Liver (tissue), 9 donors: ENCODE measurements around the gene CWH43. TPM values are rescaled to one million over a fixed set of nuclear protein-coding genes. Genes with fewer than 3 reads are reported as not detected.

Experiments
- DNase-seq: peaks from one replicate; pipeline ENCODE4 v3.0.0-alpha.2; 2017; ENCODE audit warnings: low spot score
- H3K27ac ChIP-seq, 2 donors: one replicate each; pipeline ENCODE4 v1.7.0; 2013; ENCODE audit warnings: inconsistent platforms in 2 of 2, low read length in 2 of 2, control low read depth in 1 of 2, low read depth in 1 of 2, mild to moderate bottlenecking in 1 of 2
- H3K27me3 ChIP-seq, 4 donors: one replicate each; pipeline versions ENCODE4 v1.6.1 to v1.7.0; 2013; ENCODE audit warnings: low read length in 3 of 4, inconsistent platforms in 1 of 4, mild to moderate bottlenecking in 1 of 4, moderate library complexity in 1 of 4; ENCODE audit not compliant: control insufficient read depth in 4 of 4, insufficient read depth in 4 of 4
- H3K36me3 ChIP-seq, 4 donors: one replicate each; pipeline versions ENCODE4 v1.6.1 to v1.7.0; 2013; ENCODE audit warnings: low read length in 3 of 4, mild to moderate bottlenecking in 3 of 4, low read depth in 1 of 4, moderate library complexity in 1 of 4; ENCODE audit not compliant: control insufficient read depth in 4 of 4, insufficient read depth in 3 of 4
- H3K4me1 ChIP-seq, 4 donors: one replicate each; pipeline versions ENCODE4 v1.6.1 to v1.7.0; 2013; ENCODE audit warnings: low read length in 3 of 4, mild to moderate bottlenecking in 3 of 4, moderate library complexity in 1 of 4; ENCODE audit not compliant: control insufficient read depth in 4 of 4, insufficient read depth in 4 of 4
- H3K4me3 ChIP-seq, 3 donors: one replicate each; pipeline versions ENCODE4 v1.6.1 to v1.7.0; 2013; ENCODE audit warnings: low read length in 3 of 3, control low read depth in 1 of 3, low read depth in 1 of 3, mild to moderate bottlenecking in 1 of 3
- H3K9ac ChIP-seq, 2 donors: one replicate each; pipeline ENCODE4 v1.7.0; 2013; ENCODE audit warnings: low read length in 2 of 2, mild to moderate bottlenecking in 2 of 2, moderate library complexity in 2 of 2, control low read depth in 1 of 2, low read depth in 1 of 2
- H3K9me3 ChIP-seq, 4 donors: one replicate each; pipeline versions ENCODE4 v1.6.1 to v1.7.0; 2013; ENCODE audit warnings: low read length in 3 of 4; ENCODE audit not compliant: control insufficient read depth in 4 of 4
- ATF3 ChIP-seq: IDR thresholded peaks from 2 replicates; pipeline ENCODE4 v1.6.1; 2016; ENCODE audit warnings: antibody characterized with exemption
- CTCF ChIP-seq: fragments of 150-350 bp; IDR thresholded peaks from 2 replicates; pipeline ENCODE4 v1.5.1; 2017; ENCODE audit warnings: improper control_type of control experiment, low read depth, low read length; ENCODE audit not compliant: missing input control
- EGR1 ChIP-seq, 2 donors: IDR thresholded peaks; 2 replicates each; pipeline ENCODE4 v1.6.1; 2016 to 2018; ENCODE audit warnings: antibody characterized with exemption in 2 of 2, low read depth in 2 of 2
- FOXA1 ChIP-seq: IDR thresholded peaks from 2 replicates; pipeline ENCODE4 v1.6.1; 2016; ENCODE audit warnings: antibody characterized with exemption
- FOXA2 ChIP-seq: IDR thresholded peaks from 2 replicates; pipeline ENCODE4 v1.6.1; 2016; ENCODE audit warnings: antibody characterized with exemption
- GABPA ChIP-seq, 2 donors: IDR thresholded peaks in 1 of 2; conservative IDR thresholded peaks in 1 of 2; 2 replicates each; pipeline ENCODE4 v1.6.1; 2016; ENCODE audit warnings: antibody characterized with exemption in 2 of 2, mild to moderate bottlenecking in 1 of 2, moderate library complexity in 1 of 2
- HNF4A ChIP-seq, 2 donors: conservative IDR thresholded peaks; 2 replicates each; pipeline ENCODE4 v1.6.1; 2016; ENCODE audit warnings: antibody characterized with exemption in 2 of 2, mild to moderate bottlenecking in 2 of 2
- HNF4G ChIP-seq: IDR thresholded peaks from 2 replicates; pipeline ENCODE4 v1.6.1; 2016; ENCODE audit warnings: antibody characterized with exemption
- JUND ChIP-seq, 2 donors: IDR thresholded peaks; 2 replicates each; pipeline ENCODE4 v1.6.1; 2016; ENCODE audit warnings: antibody characterized with exemption in 2 of 2
- MAX ChIP-seq: IDR thresholded peaks from 2 replicates; pipeline ENCODE4 v1.6.1; 2016; ENCODE audit warnings: antibody characterized with exemption
- NR2F2 ChIP-seq: IDR thresholded peaks from 2 replicates; pipeline ENCODE4 v1.6.1; 2016; ENCODE audit warnings: antibody characterized with exemption
- RAD21 ChIP-seq, 2 donors: IDR thresholded peaks; 2 replicates each; pipeline ENCODE4 v1.6.1; 2016; ENCODE audit warnings: antibody characterized with exemption in 2 of 2, mild to moderate bottlenecking in 2 of 2
- REST ChIP-seq: IDR thresholded peaks from 2 replicates; pipeline ENCODE4 v1.6.1; 2016; ENCODE audit warnings: antibody characterized with exemption, mild to moderate bottlenecking
- RXRA ChIP-seq, 2 donors: IDR thresholded peaks; 2 replicates each; pipeline ENCODE4 v1.6.1; 2017 to 2018; ENCODE audit warnings: antibody characterized with exemption in 2 of 2, mild to moderate bottlenecking in 1 of 2
- SP1 ChIP-seq: IDR thresholded peaks from 2 replicates; pipeline ENCODE4 v1.6.1; 2018; ENCODE audit warnings: antibody characterized with exemption, mild to moderate bottlenecking
- TAF1 ChIP-seq: conservative IDR thresholded peaks from 2 replicates; pipeline ENCODE4 v1.6.1; 2016; ENCODE audit warnings: antibody characterized with exemption, mild to moderate bottlenecking
- YY1 ChIP-seq: IDR thresholded peaks from 2 replicates; pipeline ENCODE4 v1.6.1; 2016; ENCODE audit warnings: antibody characterized with exemption, mild to moderate bottlenecking
- ZBTB33 ChIP-seq: IDR thresholded peaks from 2 replicates; pipeline ENCODE4 v1.6.1; 2016; ENCODE audit warnings: antibody characterized with exemption
- WGBS: extraction: QIAGEN DNeasy Blood & Tissue Kit; methylation state at CpG from one replicate; pipeline ENCODE4 v1.1.7; 2013; 5-methylcytosine and 5-hydroxymethylcytosine counted together
- polyA plus RNA-seq, 2 donors: library from polyadenylated mRNA; stranded (reverse) in 1 of 2; unstranded in 1 of 2; fragments of 200-250 nt in 1 of 2; fragments of >200 nt in 1 of 2; fragmentation: Nextera tagmentation in 1 of 2; extraction: Ambion mirVana in 1 of 2; gene quantifications; one replicate each; pipeline versions ENCODE4 v1.2.1 to v1.2.3, GENCODE V29; 2013 to 2015
- total RNA-seq, 2 donors: library from RNA; depleted of rRNA; stranded (reverse); fragments of >200 nt; gene quantifications; one replicate each; pipeline ENCODE4 v1.2.3, GENCODE V29; 2014
- donor health status: healthy.
- donor health status: healthy.
- donor health status: healthy.
- donor health status: healthy.
- donor health status: healthy.

CWH43 gene
- total RNA-seq = under 1 TPM in 1 of 2 donors, not detected in 1; 0.08 TPM
- under 1 TPM; 0.10 to 0.13 TPM for polyA plus RNA-seq

GRCh38 chr4:48985976-48986653 lies at the start of gene CWH43:
CWH43 (plus strand) TSS chr4:48986275; CDS start chr4:48986430, 155 bp downstream.
- no peak within 1 kb of the TSS for H3K9ac ChIP-seq
- H3K9me3 ChIP-seq = no peaks in the 10 kb centered on the region
- no peaks in the 10 kb centered on the region for H3K27me3 ChIP-seq
- 3% methylated on average over 63 of the region's 63 CpGs for WGBS
- peak within 1 kb of the TSS; percentile 23 to 57 (median 51) for H3K4me3 ChIP-seq
- TF ChIP-seq MAX (no peak), ZBTB33 (no peak), EGR1 (IDR thresholded peaks at IDR 0.05; ENCODE audit: low read depth in 2 of 2) (no peak), JUND (IDR thresholded peaks at IDR 0.05) (no peak), FOXA1 (no peak), GABPA (IDR thresholded peaks at IDR 0.05 in 1 of 2, conservative IDR thresholded peaks at IDR 0.05 in 1 of 2) (no peak), ATF3 (no peak), REST (no peak), HNF4G (no peak), FOXA2 (no peak), RXRA (IDR thresholded peaks at IDR 0.05) (no peak), TAF1 (no peak), HNF4A (conservative IDR thresholded peaks at IDR 0.05) (no peak), RAD21 (IDR thresholded peaks at IDR 0.05) (no peak), SP1 (no peak), CTCF (no peak), NR2F2 (no peak), YY1 (no peak)
- no peak within 1 kb of the TSS for H3K27ac ChIP-seq
- no peak for DNase-seq
- H3K4me1 ChIP-seq = peaks cover 7 to 11% (median 9%) of the 10 kb centered on the region in 4 donors
- H3K36me3 ChIP-seq = no peaks in the 10 kb centered on the region
